ENCODE results near the gene ZNF335. TPM values are rescaled to one million over a fixed set of nuclear protein-coding genes. Genes with fewer than 3 reads are reported as not detected.

The ZNF335 gene
- total RNA-seq, 4 donors from 2014 or later: 10.5 to 22.5 (median 19.8) TPM

GRCh38 chr20:45974896-45975565 lies 3.0 kb upstream of the ZNF335 start:
- WGBS, 2 donors: 64 to 74% methylated on average over 7 of the region's 7 CpGs
- H3K4me1 ChIP-seq: peaks cover 12 to 36% (median 13%) of the 10 kb centered on the region in 3 donors
- TF ChIP-seq, protein P1, sequence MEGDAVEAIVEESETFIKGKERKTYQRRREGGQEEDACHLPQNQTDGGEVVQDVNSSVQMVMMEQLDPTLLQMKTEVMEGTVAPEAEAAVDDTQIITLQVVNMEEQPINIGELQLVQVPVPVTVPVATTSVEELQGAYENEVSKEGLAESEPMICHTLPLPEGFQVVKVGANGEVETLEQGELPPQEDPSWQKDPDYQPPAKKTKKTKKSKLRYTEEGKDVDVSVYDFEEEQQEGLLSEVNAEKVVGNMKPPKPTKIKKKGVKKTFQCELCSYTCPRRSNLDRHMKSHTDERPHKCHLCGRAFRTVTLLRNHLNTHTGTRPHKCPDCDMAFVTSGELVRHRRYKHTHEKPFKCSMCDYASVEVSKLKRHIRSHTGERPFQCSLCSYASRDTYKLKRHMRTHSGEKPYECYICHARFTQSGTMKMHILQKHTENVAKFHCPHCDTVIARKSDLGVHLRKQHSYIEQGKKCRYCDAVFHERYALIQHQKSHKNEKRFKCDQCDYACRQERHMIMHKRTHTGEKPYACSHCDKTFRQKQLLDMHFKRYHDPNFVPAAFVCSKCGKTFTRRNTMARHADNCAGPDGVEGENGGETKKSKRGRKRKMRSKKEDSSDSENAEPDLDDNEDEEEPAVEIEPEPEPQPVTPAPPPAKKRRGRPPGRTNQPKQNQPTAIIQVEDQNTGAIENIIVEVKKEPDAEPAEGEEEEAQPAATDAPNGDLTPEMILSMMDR (IDR thresholded peaks at IDR 0.05): no peak
- TF ChIP-seq POLR2A (IDR thresholded peaks at IDR 0.05): no peak
- H3K27me3 ChIP-seq: no peaks in the 10 kb centered on the region
- H3K36me3 ChIP-seq: no peaks in the 10 kb centered on the region
- H3K4me3 ChIP-seq: no peak overlapping the region
- H3K9me3 ChIP-seq: no peaks in the 10 kb centered on the region
- intact Hi-C loops (cut with DNase I): no loop called here
- H3K27ac ChIP-seq: no peak overlapping the region
- no peak for DNase-seq

GRCh38 chr20:45972500-45973183 lies 639 bp upstream of the ZNF335 start:
- Histone ChIP-seq H3K9me3 (no peaks in the 10 kb centered on the region), H3K27me3 (no peaks in the 10 kb centered on the region), H3K27ac (peak overlapping the region; percentile 98 to 100 (median 98)), H3K4me3 (peak overlapping the region; percentile 63 to 89 (median 78)), H3K4me1 (peaks cover 18 to 54% (median 22%) of the 10 kb centered on the region in 3 donors), H3K36me3 (peaks cover 6 to 21% (median 13%) of the 10 kb centered on the region in 3 donors)
- intact Hi-C loops (cut with DNase I): no loop called here
- no peak for DNase-seq
- TF ChIP-seq, protein P1 (IDR thresholded peaks at IDR 0.05): no peak
- no peak for TF ChIP-seq POLR2A (IDR thresholded peaks at IDR 0.05)
- WGBS, 2 donors: 35% methylated on average over 19 to 28 of the region's 29 CpGs

GRCh38 chr20:45971425-45971674 lies 653 bp downstream of the ZNF335 start:
- Histone ChIP-seq H3K36me3 (peaks cover 16 to 34% (median 26%) of the 10 kb centered on the region in 3 donors), H3K27me3 (no peaks in the 10 kb centered on the region), H3K27ac (peak overlapping the region; percentile 98 to 100 (median 98)), H3K4me3 (peak overlapping the region; percentile 63 to 89 (median 78)), H3K9me3 (no peaks in the 10 kb centered on the region), H3K4me1 (peaks cover 18 to 54% (median 22%) of the 10 kb centered on the region in 3 donors)
- TF ChIP-seq, protein P1 (IDR thresholded peaks at IDR 0.05): no peak
- TF ChIP-seq POLR2A (IDR thresholded peaks at IDR 0.05): no peak
- DNase-seq: peak; percentile 52
- intact Hi-C loops (cut with DNase I): no loop called here
- WGBS, 2 donors: 0% methylated on average over 10 of the region's 14 CpGs; no CpG with 5 or more reads in 1 of the 2 donors

GRCh38 chr20:45970646-45971424 lies 1.2 kb downstream of the ZNF335 start:
- peaks cover 16 to 39% (median 30%) of the 10 kb centered on the region in 3 donors for H3K36me3 ChIP-seq
- H3K27ac ChIP-seq: peak overlapping the region; percentile 98 to 100 (median 98)
- no peak for DNase-seq
- H3K4me3 ChIP-seq: peak overlapping the region; percentile 63 to 89 (median 78)
- TF ChIP-seq POLR2A (IDR thresholded peaks at IDR 0.05): no peak
- TF ChIP-seq, protein P1 (IDR thresholded peaks at IDR 0.05): no peak
- intact Hi-C loops (cut with DNase I): no loop called here
- peaks cover 18 to 54% (median 22%) of the 10 kb centered on the region in 3 donors for H3K4me1 ChIP-seq
- 8 to 12% methylated on average over 7 to 13 of the region's 34 CpGs for WGBS, 2 donors
- H3K9me3 ChIP-seq: no peaks in the 10 kb centered on the region
- H3K27me3 ChIP-seq: no peaks in the 10 kb centered on the region
